ENCODE results near the gene NTRK2. TPM values are rescaled to one million over a fixed set of nuclear protein-coding genes. Genes with fewer than 3 reads are reported as not detected.

Gene NTRK2
- total and polyA plus RNA-seq, 4 donors: 0.26 to 1.4 (median 0.56) TPM

GRCh38 chr9:84999788-85000187, 330.3 kb downstream of the NTRK2 start (continued):
- TF ChIP-seq MAX (IDR thresholded peaks at IDR 0.05) (no peak), RAD21 (IDR thresholded peaks at IDR 0.05) (no peak)

- H3K36me3 ChIP-seq (ENCODE audit: control insufficient read depth in 4 of 4, insufficient read depth in 3 of 4, low read depth in 1 of 4, low read length in 3 of 4): no peaks in the 10 kb centered on the region
- 93% methylated on average over 1 of the region's 1 CpG for WGBS
- no peak for TF ChIP-seq CTCF (IDR thresholded peaks at IDR 0.05; ENCODE audit: low read depth, low read length, missing input control)
- no peak for TF ChIP-seq JUND (IDR thresholded peaks at IDR 0.05)
- TF ChIP-seq GABPA (IDR thresholded peaks at IDR 0.05 in 1 of 2, conservative IDR thresholded peaks at IDR 0.05 in 1 of 2): no peak
- TF ChIP-seq REST (IDR thresholded peaks at IDR 0.05): no peak
- no peak for TF ChIP-seq FOXA1 (IDR thresholded peaks at IDR 0.05)
- no peak for TF ChIP-seq MAX (IDR thresholded peaks at IDR 0.05)
- no peak for TF ChIP-seq RXRA (IDR thresholded peaks at IDR 0.05)
- no peak for TF ChIP-seq EGR1 (IDR thresholded peaks at IDR 0.05; ENCODE audit: low read depth in 2 of 2)
- no peak for TF ChIP-seq FOXA2 (IDR thresholded peaks at IDR 0.05)
- TF ChIP-seq ZBTB33 (IDR thresholded peaks at IDR 0.05): no peak
- TF ChIP-seq HNF4G (IDR thresholded peaks at IDR 0.05): no peak
- no peak for TF ChIP-seq HNF4A (conservative IDR thresholded peaks at IDR 0.05)
- TF ChIP-seq SP1 (IDR thresholded peaks at IDR 0.05): no peak
- no peak for TF ChIP-seq TAF1 (conservative IDR thresholded peaks at IDR 0.05)
- TF ChIP-seq NR2F2 (IDR thresholded peaks at IDR 0.05): no peak
- TF ChIP-seq YY1 (IDR thresholded peaks at IDR 0.05): no peak
- no peak for TF ChIP-seq ATF3 (IDR thresholded peaks at IDR 0.05)
- no peak for TF ChIP-seq RAD21 (IDR thresholded peaks at IDR 0.05)
- no peak overlapping the region for H3K9ac ChIP-seq (ENCODE audit: low read depth in 1 of 2, low read length in 2 of 2)
- no peaks in the 10 kb centered on the region for H3K4me1 ChIP-seq (ENCODE audit: control insufficient read depth in 4 of 4, insufficient read depth in 4 of 4, low read length in 3 of 4)
- DNase-seq (ENCODE audit: low spot score): no peak
- H3K9me3 ChIP-seq (ENCODE audit: control insufficient read depth in 4 of 4, low read length in 3 of 4): peaks cover 3 to 7% (median 5%) of the 10 kb centered on the region in 4 donors
- no peak overlapping the region for H3K27ac ChIP-seq (ENCODE audit: low read depth in 1 of 2, low read length in 2 of 2)
- peaks cover 0 to 2% (median 0%) of the 10 kb centered on the region in 4 donors for H3K27me3 ChIP-seq (ENCODE audit: control insufficient read depth in 4 of 4, insufficient read depth in 4 of 4, low read length in 3 of 4)
- H3K4me3 ChIP-seq (ENCODE audit: low read depth in 1 of 3, low read length in 3 of 3): no peak overlapping the region
Observed at GRCh38 chr9:85001925-85002324, 332.4 kb downstream of the NTRK2 start.
